HG02588 (cell line): ENCODE data around the gene SRSF11.
"Not testable (repeated sequence)": the region's sequence is repeated elsewhere in the genome, so short reads cannot be mapped to it uniquely, and the experiment has no call there.

ENCODE experiments used
- ATAC-seq: cut with Tn5 transposase; IDR thresholded peaks from one replicate; pipeline ENCODE4 v1.9.1; 2021; ENCODE audit warnings: mild to moderate bottlenecking, moderate library complexity; ENCODE audit not compliant: unreplicated experiment

SRSF11 gene

GRCh38 chr1:70221238-70222121 lies at the start of gene SRSF11:
SRSF11 (plus strand) TSS chr1:70221380; CDS start chr1:70221637, 257 bp downstream.
- ATAC-seq: peak; percentile 95

GRCh38 chr1:70171512-70171911 lies 49.7 kb upstream of the SRSF11 start:
- no peak for ATAC-seq

- ATAC-seq: not testable (repeated sequence)
Observed at GRCh38 chr1:70185181-70185580, 36.0 kb upstream of the SRSF11 start.

- no peak for ATAC-seq
Observed at GRCh38 chr1:70188522-70188921, 32.7 kb upstream of the SRSF11 start.

- ATAC-seq: no peak
Observed at GRCh38 chr1:70190180-70190579, 31.0 kb upstream of the SRSF11 start.

GRCh38 chr1:70192446-70192845 lies 28.7 kb upstream of the SRSF11 start:
- ATAC-seq: not testable (repeated sequence)

GRCh38 chr1:70194601-70195000 lies 26.6 kb upstream of the SRSF11 start:
- ATAC-seq: no peak

GRCh38 chr1:70195342-70195741 lies 25.8 kb upstream of the SRSF11 start:
- ATAC-seq: peak; percentile 70

GRCh38 chr1:70196333-70196732 lies 24.8 kb upstream of the SRSF11 start:
- ATAC-seq: no peak

- no peak for ATAC-seq
Observed at GRCh38 chr1:70200065-70200464, 21.1 kb upstream of the SRSF11 start.

GRCh38 chr1:70202173-70202758 lies 18.9 kb upstream of the SRSF11 start:
- no peak for ATAC-seq

GRCh38 chr1:70204139-70204538 lies 17.0 kb upstream of the SRSF11 start:
- no peak for ATAC-seq

GRCh38 chr1:70204600-70204999 lies 16.6 kb upstream of the SRSF11 start:
- no peak for ATAC-seq

GRCh38 chr1:70205071-70205433 lies 16.1 kb upstream of the SRSF11 start:
- ATAC-seq: peak; percentile 38

GRCh38 chr1:70205434-70206118 lies 15.6 kb upstream of the SRSF11 start, which contains the start of gene LRRC40:
LRRC40 (minus strand) TSS chr1:70205579; CDS start chr1:70205540, 39 bp downstream.
- peak; percentile 81 for ATAC-seq

- not testable (repeated sequence) for ATAC-seq
Observed at GRCh38 chr1:70206833-70207232, 14.3 kb upstream of the SRSF11 start.

- no peak for ATAC-seq
Observed at GRCh38 chr1:70207492-70207891, 13.7 kb upstream of the SRSF11 start.

- ATAC-seq: no peak
Observed at GRCh38 chr1:70208292-70208691, 12.9 kb upstream of the SRSF11 start.

GRCh38 chr1:70210820-70211219 lies 10.4 kb upstream of the SRSF11 start:
- no peak for ATAC-seq

GRCh38 chr1:70211541-70211940 lies 9.6 kb upstream of the SRSF11 start:
- ATAC-seq: no peak

- ATAC-seq: no peak
Observed at GRCh38 chr1:70220015-70220414, 1.2 kb upstream of the SRSF11 start.
